SKM-1 (cell line): Measurements from ENCODE around the gene BAIAP3.

ENCODE experiments used
- DNase-seq: peaks from one replicate; lab custom pipeline; 2025; ENCODE audit not compliant: unreplicated experiment; lab: John Stamatoyannopoulos, UW

BAIAP3 gene

GRCh38 chr16:1344499-1344898 is 11.1 kb downstream of the BAIAP3 start:
- no peak for DNase-seq

GRCh38 chr16:1345087-1345486 is 11.6 kb downstream of the BAIAP3 start:
- DNase-seq: no peak

- DNase-seq: no peak
Measured at GRCh38 chr16:1345651-1346421, 12.4 kb downstream of the BAIAP3 start.

GRCh38 chr16:1346422-1347285 is 13.2 kb downstream of the BAIAP3 start:
- no peak for DNase-seq

- DNase-seq: no peak
Measured at GRCh38 chr16:1347286-1347855, 13.9 kb downstream of the BAIAP3 start.

- no peak for DNase-seq
Measured at GRCh38 chr16:1347962-1348361, 14.5 kb downstream of the BAIAP3 start.

GRCh38 chr16:1348441-1348840 is 15.0 kb downstream of the BAIAP3 start:
- DNase-seq: no peak

- DNase-seq: no peak
Measured at GRCh38 chr16:1348926-1349325, 15.5 kb downstream of the BAIAP3 start.

- no peak for DNase-seq
Measured at GRCh38 chr16:1349351-1349750, 15.9 kb downstream of the BAIAP3 start.

GRCh38 chr16:1349951-1350350 is 16.5 kb downstream of the BAIAP3 start:
- no peak for DNase-seq

GRCh38 chr16:1350691-1351090 is 17.2 kb downstream of the BAIAP3 start:
- no peak for DNase-seq

- no peak for DNase-seq
Measured at GRCh38 chr16:1351215-1351581, 17.8 kb downstream of the BAIAP3 start.

- DNase-seq: peak; percentile 13
Measured at GRCh38 chr16:1351582-1352362, 18.3 kb downstream of the BAIAP3 start, which contains the start of the genes GNPTG and TSR3. Gene GNPTG, plus strand, starts transcription at chr16:1351931. Its CDS starts 35 bp downstream, at chr16:1351966. Gene TSR3, minus strand, starts transcription at chr16:1351878. Its CDS starts 74 bp downstream, at chr16:1351804.

- DNase-seq: no peak
Measured at GRCh38 chr16:1354815-1355540, 21.5 kb downstream of the BAIAP3 start.

- DNase-seq: no peak
Measured at GRCh38 chr16:1355591-1355990, 22.1 kb downstream of the BAIAP3 start.

GRCh38 chr16:1356061-1356900 is 22.8 kb downstream of the BAIAP3 start:
- no peak for DNase-seq

- DNase-seq: no peak
Measured at GRCh38 chr16:1357906-1358566, 24.6 kb downstream of the BAIAP3 start.

- no peak for DNase-seq
Measured at GRCh38 chr16:1361685-1362360, 28.4 kb downstream of the BAIAP3 start.
